HG02678 (cell line): ENCODE results near the gene AHRR.
"Not testable (repeated sequence)": the region's sequence is repeated elsewhere in the genome, so short reads cannot be mapped to it uniquely, and the experiment has no call there.

Experiments
- ATAC-seq: cut with Tn5 transposase; IDR thresholded peaks from one replicate; pipeline ENCODE4 v1.9.1; 2021; ENCODE audit warnings: mild to moderate bottlenecking, moderate library complexity; ENCODE audit not compliant: unreplicated experiment

The AHRR gene

DNA sequence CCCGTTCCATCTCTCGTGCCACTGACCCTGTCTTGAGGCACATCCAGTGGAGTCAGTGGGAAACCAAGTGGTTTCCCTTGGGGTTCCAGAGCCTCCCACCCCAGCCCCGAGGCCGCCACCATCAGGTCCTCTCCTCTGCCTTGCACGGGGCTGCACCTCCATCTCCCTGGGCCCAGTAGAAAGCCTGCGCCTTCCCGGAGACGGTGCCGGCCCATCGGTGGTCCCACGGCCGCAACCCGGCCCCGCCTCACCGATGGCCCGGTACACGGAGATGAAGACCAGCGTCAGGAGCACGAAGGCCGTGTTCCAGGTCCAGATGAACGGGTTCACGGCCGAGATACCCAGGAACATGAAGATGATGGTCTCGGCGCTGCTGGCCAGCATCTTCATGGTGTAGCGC lies 161.5 kb downstream of the AHRR start:
- no peak for ATAC-seq

DNA sequence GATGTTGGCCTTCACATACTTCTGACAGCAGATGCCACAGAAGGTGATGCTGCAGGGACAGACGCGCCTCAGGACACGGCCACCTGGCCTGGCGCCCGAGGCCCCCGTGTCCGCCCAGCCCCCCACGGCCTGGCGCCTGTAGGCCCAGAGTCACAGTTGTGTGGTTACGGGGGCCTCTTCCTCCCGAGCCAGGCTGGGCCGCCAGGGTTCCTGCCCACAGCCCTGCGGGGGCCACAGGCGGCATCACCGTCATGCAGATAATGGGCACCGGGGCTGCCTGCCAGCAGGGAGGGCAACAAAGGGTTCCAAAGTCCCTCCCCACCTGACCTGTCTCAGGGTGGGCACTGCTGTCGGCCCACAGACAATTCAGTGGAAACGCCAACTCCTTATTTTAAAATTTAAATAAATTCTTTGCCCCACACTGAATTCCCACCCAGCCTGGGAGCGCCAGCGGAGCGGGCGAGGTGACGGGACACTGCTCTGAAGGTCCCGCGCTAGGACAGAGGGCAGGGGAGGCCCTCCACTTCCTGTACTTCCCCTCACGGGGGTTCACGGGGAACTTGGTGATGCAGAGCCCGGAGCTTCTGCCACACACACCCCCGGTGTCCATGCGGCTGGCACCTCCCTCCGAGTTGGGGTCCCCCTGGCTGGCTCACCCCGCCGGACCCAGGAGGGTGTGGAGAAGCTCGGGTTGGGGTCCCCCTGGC lies 162.1 kb downstream of the AHRR start:
- no peak for ATAC-seq

DNA sequence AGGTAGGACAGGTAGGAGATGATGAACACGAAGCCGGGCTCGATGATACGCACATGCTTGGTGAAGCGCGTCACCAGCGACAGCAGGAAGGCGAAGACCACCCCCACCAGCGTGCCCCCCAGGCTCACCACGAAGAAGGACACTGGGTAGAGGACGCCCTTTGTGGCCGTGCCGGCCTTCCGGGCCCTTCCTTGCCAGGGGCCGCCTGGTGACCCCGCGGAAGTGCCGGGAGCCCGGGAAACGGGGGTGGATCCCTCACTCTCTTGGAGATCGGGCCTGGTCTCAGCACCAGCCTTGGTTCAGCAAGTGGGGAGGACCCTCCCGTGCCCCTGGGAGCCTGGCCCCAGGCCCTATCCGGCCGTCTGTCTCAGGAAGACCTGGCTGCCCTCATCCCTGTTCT lies 163.0 kb downstream of the AHRR start:
- ATAC-seq = no peak

DNA sequence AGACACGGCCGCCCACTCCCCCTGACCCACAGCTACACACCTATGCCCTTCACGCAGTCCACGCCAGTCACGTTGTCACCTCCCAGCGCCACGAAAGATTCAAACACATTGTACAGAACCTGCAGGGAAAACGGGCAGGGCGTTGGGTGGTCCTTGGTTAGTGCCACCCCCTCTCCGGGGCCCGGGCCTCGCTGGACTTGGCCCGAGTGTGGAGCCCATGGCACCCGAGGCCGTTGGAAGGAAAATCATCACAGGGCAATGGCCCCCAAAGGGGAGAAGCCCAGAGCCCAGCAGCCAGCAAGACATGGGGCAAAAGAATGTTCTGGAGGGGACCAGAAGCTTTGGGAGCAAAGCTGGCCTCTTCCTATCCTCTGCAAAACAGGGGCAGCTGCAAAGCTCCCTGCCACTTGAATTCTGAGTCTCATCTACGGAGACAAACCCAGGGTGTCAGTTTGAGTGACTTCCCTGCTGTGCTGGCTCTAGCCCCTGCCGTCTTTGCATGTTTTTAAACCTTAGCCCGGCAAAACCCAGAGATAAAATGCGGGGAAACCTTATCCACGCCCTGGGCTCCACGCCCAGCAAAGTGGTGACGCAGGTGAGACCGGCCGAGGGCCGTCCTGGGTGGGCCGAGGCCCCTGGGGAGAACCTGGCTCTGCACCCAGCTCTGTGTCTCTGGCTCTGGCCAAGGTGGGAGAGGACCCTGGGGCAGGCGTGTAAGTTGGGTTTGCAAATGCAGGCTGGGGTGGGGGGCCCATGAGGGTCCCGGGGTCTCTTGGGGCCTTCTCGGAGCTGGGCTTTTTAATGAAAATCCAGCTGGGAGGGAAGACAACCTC lies 163.8 kb downstream of the AHRR start:
- no peak for ATAC-seq

DNA sequence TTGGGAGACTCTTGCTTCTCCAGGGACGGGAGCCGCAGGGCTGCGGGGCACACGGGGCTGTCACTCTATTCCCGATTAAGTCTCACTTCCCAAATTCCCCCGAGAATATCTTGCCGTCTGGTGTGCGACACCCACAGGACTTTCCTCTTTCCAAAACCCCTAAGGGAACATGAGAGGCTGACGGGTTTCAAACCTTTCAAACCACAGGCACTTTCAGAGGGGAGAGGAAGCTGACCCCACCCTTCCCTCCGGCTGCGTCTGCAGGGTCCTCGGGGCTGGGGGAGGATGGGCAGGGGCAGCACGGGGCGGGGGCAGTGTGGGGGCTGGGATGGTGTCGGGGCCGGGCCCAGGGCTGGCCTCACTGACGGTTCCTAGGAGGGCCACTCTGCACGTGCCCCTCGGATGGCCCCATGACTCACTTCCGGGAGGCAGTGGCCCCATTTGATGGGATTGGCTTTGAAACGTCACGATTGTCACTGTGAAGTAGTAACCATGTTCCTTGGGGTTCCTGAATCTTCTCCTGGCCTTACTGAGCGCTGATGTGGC lies 164.5 kb downstream of the AHRR start:
- no peak for ATAC-seq

DNA sequence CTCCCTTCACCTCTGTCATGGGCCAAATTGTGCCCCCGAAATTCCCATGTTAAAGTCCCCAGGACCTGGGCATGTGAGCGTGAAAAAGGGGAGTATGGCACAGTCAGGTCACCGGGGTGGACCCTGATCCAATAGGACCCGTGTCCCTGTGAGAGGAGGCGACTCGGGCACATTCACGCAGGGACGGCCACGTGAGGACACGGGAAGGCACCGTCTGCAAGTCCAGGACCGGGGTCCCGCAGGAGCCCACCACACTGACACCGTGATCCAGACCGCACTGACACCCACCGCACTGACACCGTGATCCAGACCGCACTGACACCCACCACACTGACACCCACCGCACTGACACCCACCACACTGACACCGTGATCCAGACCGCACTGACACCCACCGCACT lies 165.1 kb downstream of the AHRR start:
- ATAC-seq = not testable (repeated sequence)
